Stimulated activated CD4-positive, alpha-beta T cell treated with anti-CD3 and anti-CD28 coated beads, Interleukin-1b, Interleukin-23, amount 100 ng/mL, for 48 hours (primary cell): ENCODE measurements around the gene PHGDH.
"Not testable (repeated sequence)": the region's sequence is repeated elsewhere in the genome, so short reads cannot be mapped to it uniquely, and the experiment has no call there.

Experiments
- DNase-seq: peaks from one replicate; pipeline ENCODE4 v3.0.0-alpha.2; 2020

The PHGDH gene

GRCh38 chr1:119767486-119767885, 55.8 kb downstream of the PHGDH start:
- DNase-seq: no peak

- no peak for DNase-seq
Observed at GRCh38 chr1:119768778-119769177, 57.0 kb downstream of the PHGDH start, which contains the start of gene HMGCS2. HMGCS2 (minus strand) TSS chr1:119768905; CDS start chr1:119768844, 61 bp downstream.

GRCh38 chr1:119771016-119771415, 59.3 kb downstream of the PHGDH start:
- no peak for DNase-seq

- DNase-seq: no peak
Observed at GRCh38 chr1:119771770-119772169, 60.0 kb downstream of the PHGDH start.

GRCh38 chr1:119772298-119772697, 60.6 kb downstream of the PHGDH start:
- no peak for DNase-seq

- DNase-seq: no peak
Observed at GRCh38 chr1:119773711-119774241, 62.0 kb downstream of the PHGDH start.

GRCh38 chr1:119774746-119775490, 63.2 kb downstream of the PHGDH start:
- no peak for DNase-seq

GRCh38 chr1:119778359-119778758, 66.6 kb downstream of the PHGDH start:
- DNase-seq: no peak

GRCh38 chr1:119778886-119779560, 67.3 kb downstream of the PHGDH start:
- no peak for DNase-seq

- DNase-seq: no peak
Observed at GRCh38 chr1:119779869-119780356, 68.2 kb downstream of the PHGDH start.

- no peak for DNase-seq
Observed at GRCh38 chr1:119781434-119782210, 69.9 kb downstream of the PHGDH start.

GRCh38 chr1:119782631-119783325, 71.0 kb downstream of the PHGDH start:
- no peak for DNase-seq

GRCh38 chr1:119783354-119784185, 71.8 kb downstream of the PHGDH start:
- no peak for DNase-seq

GRCh38 chr1:119784191-119784781, 72.6 kb downstream of the PHGDH start:
- DNase-seq: no peak

- DNase-seq: not testable (repeated sequence)
Observed at GRCh38 chr1:119786046-119786445, 74.3 kb downstream of the PHGDH start.

GRCh38 chr1:119786473-119787050, 74.8 kb downstream of the PHGDH start:
- not testable (repeated sequence) for DNase-seq

GRCh38 chr1:119787776-119788175, 76.0 kb downstream of the PHGDH start:
- no peak for DNase-seq

- no peak for DNase-seq
Observed at GRCh38 chr1:119790451-119791198, 78.9 kb downstream of the PHGDH start.

- no peak for DNase-seq
Observed at GRCh38 chr1:119791377-119791776, 79.6 kb downstream of the PHGDH start.
